Endothelial cell of umbilical vein (primary cell): ENCODE measurements around the gene SP6. TPM values are rescaled to one million over a fixed set of nuclear protein-coding genes. Genes with fewer than 3 reads are reported as not detected.

Source experiments
- BruUV-seq: library from RNA; stranded (reverse); fragments of 400-500 nt; replicated peaks from 2 replicates; lab custom pipeline; 2021; lab: Mats Ljungman, UMichigan
- CTCF ChIA-PET: fragments of 300-600, 350-600 bp; sonication (Branson Sonifier 250); formaldehyde crosslinking; loops from one replicate; lab custom pipeline; 2021; ENCODE audit warnings: antibody characterized with exemption, inconsistent platforms; lab: Charles Lee
- POLR2A ChIA-PET: fragments of 300-600, 350-600 bp; sonication (Branson Sonifier 250); formaldehyde crosslinking; loops from one replicate; lab custom pipeline; 2021; ENCODE audit warnings: antibody characterized with exemption, inconsistent platforms; lab: Charles Lee
- DNase-seq: peaks from one replicate; pipeline ENCODE4 v3.0.0-alpha.2; 2011; ENCODE audit warnings: low read depth, low spot score
- FAIRE-seq: peaks from 2 replicates; lab custom pipeline; 2011; peaks lifted over from hg19 to GRCh38; lab: Jason Lieb, UNC
- H2AFZ ChIP-seq: 2 replicates; pipeline ENCODE4 v1.6.0; 2012; ENCODE audit warnings: low read depth, low read length, control low read depth, inconsistent platforms
- H3K27ac ChIP-seq: 2 replicates; pipeline ENCODE4 v1.5.1; 2011; ENCODE audit warnings: low read depth, mild to moderate bottlenecking, control low read depth, low read length, moderate library complexity; ENCODE audit not compliant: insufficient read depth
- H3K27me3 ChIP-seq, 2 experiments: 2 replicates each; pipeline versions ENCODE4 v1.6.0 to v1.6.1; 2011; ENCODE audit warnings: low read length in 2 of 2, mixed read lengths in 1 of 2; ENCODE audit not compliant: control insufficient read depth in 2 of 2, insufficient read depth in 2 of 2
- H3K36me3 ChIP-seq, 2 experiments: 2 replicates in 1 of 2; 3 replicates in 1 of 2; pipeline ENCODE4 v1.5.1; 2011; ENCODE audit warnings: low read length in 2 of 2, mild to moderate bottlenecking in 1 of 2, moderate library complexity in 1 of 2; ENCODE audit not compliant: control insufficient read depth in 2 of 2, insufficient read depth in 2 of 2; ENCODE audit errors: extremely low read depth in 1 of 2
- H3K4me1 ChIP-seq: 3 replicates; pipeline ENCODE4 v1.5.1; 2011; ENCODE audit warnings: mild to moderate bottlenecking, low read length; ENCODE audit not compliant: control insufficient read depth, insufficient read depth; ENCODE audit errors: extremely low read depth
- H3K4me2 ChIP-seq: 2 replicates; pipeline ENCODE4 v1.6.1; 2011; ENCODE audit warnings: low read length, control low read depth, mixed read lengths; ENCODE audit not compliant: insufficient read depth
- H3K4me3 ChIP-seq, 3 experiments: fragments of 200-600 bp in 1 of 3; sonication (generic), shearing (Covaris generic) in 1 of 3; replicated peaks in 1 of 3; 2 replicates each; pipeline ENCODE4 v1.5.1; 2011 to 2016; ENCODE audit warnings: control low read depth in 3 of 3, low read length in 3 of 3, mild to moderate bottlenecking in 2 of 3, inconsistent platforms in 1 of 3, low read depth in 1 of 3, moderate library complexity in 1 of 3; ENCODE audit not compliant: insufficient read depth in 1 of 3
- H3K79me2 ChIP-seq: 2 replicates; pipeline ENCODE4 v1.6.0; 2012; ENCODE audit warnings: low read length, inconsistent platforms; ENCODE audit not compliant: control insufficient read depth, insufficient read depth
- H3K9ac ChIP-seq: replicated peaks from 2 replicates; pipeline ENCODE3; 2011; ENCODE audit warnings: low read length, control low read depth; ENCODE audit not compliant: insufficient read depth; ENCODE audit errors: extremely low read depth
- H3K9me1 ChIP-seq: replicated peaks from 3 replicates; pipeline ENCODE4 v1.6.0; 2011; ENCODE audit warnings: mild to moderate bottlenecking, low read length; ENCODE audit not compliant: control insufficient read depth, insufficient read depth; ENCODE audit errors: extremely low read depth
- H3K9me3 ChIP-seq: replicated peaks from 2 replicates; pipeline ENCODE4 v1.5.1; 2012; ENCODE audit warnings: low read length, inconsistent platforms; ENCODE audit not compliant: control insufficient read depth, insufficient read depth
- H4K20me1 ChIP-seq: replicated peaks from 2 replicates; pipeline ENCODE3; 2011; ENCODE audit warnings: mild to moderate bottlenecking, low read length; ENCODE audit not compliant: control insufficient read depth, insufficient read depth; ENCODE audit errors: extremely low read depth
- CTCF ChIP-seq, 2 donors: IDR thresholded peaks; 1 replicate in 1 of 2; 2 replicates in 1 of 2; pipeline ENCODE4 v1.5.1; 2011; ENCODE audit warnings: low read length in 2 of 2, mild to moderate bottlenecking in 2 of 2, moderate library complexity in 2 of 2, control low read depth in 1 of 2, inconsistent platforms in 1 of 2, low read depth in 1 of 2; ENCODE audit not compliant: insufficient read depth in 1 of 2; ENCODE audit errors: extremely low read depth in 1 of 2
- EZH2 ChIP-seq: IDR thresholded peaks from 2 replicates; pipeline ENCODE4 v1.6.1; 2012; ENCODE audit warnings: borderline replicate concordance, low read depth, mild to moderate bottlenecking, moderate library complexity, low read length, inconsistent platforms; ENCODE audit not compliant: severe bottlenecking
- FOS ChIP-seq: IDR thresholded peaks from 2 replicates; pipeline ENCODE4 v1.6.1; 2011; ENCODE audit warnings: mild to moderate bottlenecking, low read length, moderate library complexity, borderline replicate concordance; ENCODE audit not compliant: insufficient read depth
- GATA2 ChIP-seq: IDR thresholded peaks from 2 replicates; pipeline ENCODE4 v1.7.0; 2011; ENCODE audit warnings: low read depth, mild to moderate bottlenecking, moderate library complexity, mixed read lengths, low read length; ENCODE audit not compliant: insufficient read length, insufficient read depth
- JUN ChIP-seq: IDR thresholded peaks from 2 replicates; pipeline ENCODE4 v1.6.1; 2011; ENCODE audit warnings: borderline replicate concordance, low read depth; ENCODE audit not compliant: insufficient read length, insufficient read depth
- MAX ChIP-seq: IDR thresholded peaks from 2 replicates; pipeline ENCODE4 v1.6.1; 2011; ENCODE audit not compliant: insufficient read depth, insufficient read length
- MYC ChIP-seq: IDR thresholded peaks from one replicate; pipeline ENCODE4 v1.6.1; 2011; ENCODE audit warnings: mild to moderate bottlenecking, low read depth, low read length
- POLR2A ChIP-seq: IDR thresholded peaks from 2 replicates; pipeline ENCODE4 v1.6.1; 2012; ENCODE audit warnings: low read depth, mild to moderate bottlenecking, control low read depth, low read length
- POLR2AphosphoS5 ChIP-seq: IDR thresholded peaks from 2 replicates; pipeline ENCODE4 v1.6.1; 2012; ENCODE audit warnings: low read depth, mild to moderate bottlenecking, control low read depth, low read length, moderate library complexity; ENCODE audit not compliant: insufficient read depth
- dilution Hi-C: fragments of 300-500 bp; cut with MboI; formaldehyde crosslinking; loops from one replicate; pipeline ENCODE4 v1.15.0; 2019; ENCODE audit warnings: low sequenced_read_pairs; ENCODE audit not compliant: extremely low pct_ligation_motif_present
- intact Hi-C: fragments of 100-400 bp; cut with micrococcal nuclease; formaldehyde crosslinking; loops from one replicate; pipeline ENCODE4 v1.10.0; 2022
- polyA plus RNA-seq, 4 experiments: library from polyadenylated mRNA; depleted of rRNA in 3 of 4; stranded (reverse) in 3 of 4; unstranded in 1 of 4; fragments of >200 nt; gene quantifications; 2 replicates each; pipeline versions ENCODE4 v1.2.1 to v1.2.3, GENCODE V29; 2011 to 2012; ENCODE audit warnings: missing spikeins in 1 of 4
- total RNA-seq: library from RNA; stranded (reverse); gene quantifications from 2 replicates; pipeline ENCODE4 v1.2.3, GENCODE V29; 2021

Gene SP6
- total and polyA plus RNA-seq, 2 donors (not counting 3 experiments of a cell fraction or from before 2014, with no cell fraction given): 0.11 to 1.3 TPM

- CTCF ChIA-PET: interaction anchor here (0.7 kb wide), 1 partner anchor 212 kb away, joined by 3 read pairs; no protein-coding TSS in a partner anchor
- dilution Hi-C loops: no loop called here
Observed at GRCh38 chr17:47806026-47806912, 44.7 kb downstream of the SP6 start.

More at GRCh38 chr17:47806026-47806912, 44.7 kb downstream of the SP6 start:
- no peaks in the 10 kb centered on the region for H3K9me3 ChIP-seq
- H3K27ac ChIP-seq: no peak overlapping the region
- POLR2A ChIA-PET: no interaction called here
- no peaks in the 10 kb centered on the region for H3K27me3 ChIP-seq
- intact Hi-C loops: no loop called here
- H2AFZ ChIP-seq: no peak overlapping the region
- no peaks in the 10 kb centered on the region for H4K20me1 ChIP-seq
- no peaks in the 10 kb centered on the region for H3K79me2 ChIP-seq
- H3K9me1 ChIP-seq: no peaks in the 10 kb centered on the region
- H3K4me1 ChIP-seq: peaks cover 9% of the 10 kb centered on the region
- H3K36me3 ChIP-seq: peaks cover 3 to 27% of the 10 kb centered on the region in 2 experiments
- H3K4me2 ChIP-seq: no peak overlapping the region
- no peak overlapping the region for H3K9ac ChIP-seq
- FAIRE-seq (no peak), DNase-seq (no peak)
- BruUV-seq: no TSS peak
- H3K4me3 ChIP-seq: no peak overlapping the region
- TF ChIP-seq POLR2A (no peak), MYC (no peak), GATA2 (no peak), FOS (no peak), MAX (no peak), CTCF (IDR thresholded peaks at IDR 0.05; ENCODE audit: extremely low read depth in 1 of 2, insufficient read depth in 1 of 2, low read depth in 1 of 2, low read length in 2 of 2) (no peak), POLR2AphosphoS5 (no peak), JUN (no peak), EZH2 (no peak)
